WTC11 (cell line): ENCODE results near the gene PI4KA. TPM values are rescaled to one million over a fixed set of nuclear protein-coding genes. Genes with fewer than 3 reads are reported as not detected.
A peak's percentile ranks its signal among the peaks of the same experiment; 100 is the strongest.

Experiments used
- ATAC-seq: fragments of 200-7000 bp; cut with Tn5 transposase; 2 replicates; pipeline ENCODE4 v1.10.0; 2021; ENCODE audit warnings: mild to moderate bottlenecking, moderate library complexity
- CTCF ChIA-PET: fragments of 300-600 bp; sonication (Branson Sonifier 250); formaldehyde crosslinking; loops from one replicate; lab custom pipeline; 2021; ENCODE audit warnings: antibody characterized with exemption; lab: Charles Lee
- POLR2A ChIA-PET: fragments of 350-600 bp; sonication (Branson Sonifier 250); formaldehyde crosslinking; loops from one replicate; lab custom pipeline; 2021; ENCODE audit warnings: antibody characterized with exemption; lab: Charles Lee
- DNase-seq: peaks from one replicate; pipeline ENCODE4 v3.0.0; 2021; ENCODE audit warnings: low spot score
- H3K27ac Mint-ChIP-seq: 2 replicates; pipeline ENCODE4 v1.8.0; 2021; ENCODE audit warnings: mixed read lengths
- H3K27me3 Mint-ChIP-seq: 2 replicates; pipeline ENCODE4 v1.8.0; 2021; ENCODE audit warnings: low read depth, mild to moderate bottlenecking, moderate library complexity, mixed read lengths
- H3K36me3 Mint-ChIP-seq: 2 replicates; pipeline ENCODE4 v1.8.0; 2021; ENCODE audit warnings: mixed read lengths
- H3K4me1 Mint-ChIP-seq: 2 replicates; pipeline ENCODE4 v1.8.0; 2022; ENCODE audit warnings: mixed read lengths
- H3K4me3 Mint-ChIP-seq: 2 replicates; pipeline ENCODE4 v1.8.0; 2021; ENCODE audit warnings: mild to moderate bottlenecking, moderate library complexity, mixed read lengths
- H3K9me3 Mint-ChIP-seq: 2 replicates; pipeline ENCODE4 v1.8.0; 2021; ENCODE audit warnings: mixed read lengths
- AR ChIP-seq: fragments of 250-450 bp; sonication (Bioruptor Pico); IDR thresholded peaks from 2 replicates; pipeline ENCODE4 v1.9.0; 2021; ENCODE audit warnings: mild to moderate bottlenecking
- CREM ChIP-seq: sonication (generic); formaldehyde crosslinking; IDR thresholded peaks from 2 replicates; pipeline ENCODE4 v1.8.1; 2022; ENCODE audit warnings: mild to moderate bottlenecking, missing genetic modification reagents, moderate library complexity
- GRHL2 ChIP-seq: fragments of 250-450 bp; sonication (Bioruptor Pico); IDR thresholded peaks from 2 replicates; pipeline ENCODE4 v1.8.0; 2022; ENCODE audit warnings: mild to moderate bottlenecking, moderate library complexity; ENCODE audit not compliant: insufficient replicate concordance, severe bottlenecking
- MLX ChIP-seq: sonication (generic); formaldehyde crosslinking; IDR thresholded peaks from 2 replicates; pipeline ENCODE4 v1.8.1; 2023; ENCODE audit warnings: mild to moderate bottlenecking, missing genetic modification reagents, moderate library complexity
- NFATC4 ChIP-seq: fragments of 250-450 bp; sonication (Bioruptor Pico); IDR thresholded peaks from 2 replicates; pipeline ENCODE4 v1.9.0; 2021; ENCODE audit warnings: mild to moderate bottlenecking
- NFYB ChIP-seq: sonication (generic); formaldehyde crosslinking; conservative IDR thresholded peaks from 2 replicates; pipeline ENCODE4 v1.8.0; 2022; ENCODE audit warnings: low read depth, missing genetic modification reagents
- PRRX2 ChIP-seq: fragments of 250-450 bp; sonication (Bioruptor Pico); IDR thresholded peaks from 2 replicates; pipeline ENCODE4 v1.8.0; 2021; ENCODE audit warnings: mild to moderate bottlenecking
- SMAD3 ChIP-seq: sonication (generic); formaldehyde crosslinking; IDR thresholded peaks from 2 replicates; pipeline ENCODE4 v1.8.0; 2022; ENCODE audit warnings: missing genetic modification reagents, mild to moderate bottlenecking, borderline replicate concordance
- SP1 ChIP-seq: sonication (generic); formaldehyde crosslinking; conservative IDR thresholded peaks from 2 replicates; pipeline ENCODE4 v1.8.1; 2022; ENCODE audit warnings: missing genetic modification reagents
- TCF7 ChIP-seq: sonication (generic); formaldehyde crosslinking; IDR thresholded peaks from 2 replicates; pipeline ENCODE4 v1.8.0; 2022; ENCODE audit warnings: mild to moderate bottlenecking, low read depth, missing genetic modification reagents, moderate library complexity
- TEAD4 ChIP-seq: sonication (generic); formaldehyde crosslinking; IDR thresholded peaks from 2 replicates; pipeline ENCODE4 v1.8.0; 2022; ENCODE audit warnings: mild to moderate bottlenecking, missing genetic modification reagents
- USF2 ChIP-seq: sonication (generic); formaldehyde crosslinking; IDR thresholded peaks from 2 replicates; pipeline ENCODE4 v1.8.1; 2023; ENCODE audit warnings: mild to moderate bottlenecking, missing genetic modification reagents, moderate library complexity
- ZNF121 ChIP-seq: sonication (generic); formaldehyde crosslinking; IDR thresholded peaks from 2 replicates; pipeline ENCODE4 v1.8.0; 2023; ENCODE audit warnings: missing genetic modification reagents
- ZNF317 ChIP-seq: sonication (generic); formaldehyde crosslinking; IDR thresholded peaks from 2 replicates; pipeline ENCODE4 v1.8.1; 2023; ENCODE audit warnings: low read depth, mild to moderate bottlenecking, moderate library complexity, missing genetic modification reagents, borderline replicate concordance
- ZNF425 ChIP-seq: fragments of 250-450 bp; sonication (Bioruptor Pico); conservative IDR thresholded peaks from 2 replicates; pipeline ENCODE4 v1.9.0; 2021; ENCODE audit warnings: mild to moderate bottlenecking
- ZSCAN18 ChIP-seq: fragments of 250-450 bp; sonication (Bioruptor Pico); IDR thresholded peaks from 2 replicates; pipeline ENCODE4 v2.1.2; 2022; ENCODE audit warnings: mild to moderate bottlenecking, moderate library complexity
- total RNA-seq: library from RNA; stranded (reverse); gene quantifications from 3 replicates; pipeline ENCODE4 v1.2.3, GENCODE V29; 2021

The PI4KA gene
- total RNA-seq, 1 experiment from 2014 or later: 45.5 TPM

- Mint-ChIP-seq H3K27ac (peak overlapping the region; percentile 78), H3K27me3 (no peaks in the 10 kb centered on the region), H3K36me3 (peaks cover 13% of the 10 kb centered on the region), H3K9me3 (no peaks in the 10 kb centered on the region), H3K4me1 (no peaks in the 10 kb centered on the region), H3K4me3 (no peak overlapping the region)
- TF ChIP-seq TCF7: no peak
- TF ChIP-seq NFATC4: no peak
- ATAC-seq (no peak), DNase-seq (no peak)
- POLR2A ChIA-PET: no interaction called here
- CTCF ChIA-PET: interaction anchor here (1.7 kb wide), 1 partner anchor 20 kb away, joined by 7 read pairs; no protein-coding TSS in a partner anchor
Observed at GRCh38 chr22:20764471-20764720, 94.2 kb downstream of the PI4KA start.

GRCh38 chr22:20763630-20764470 is 94.8 kb downstream of the PI4KA start:
- H3K27ac Mint-ChIP-seq: peak overlapping the region; percentile 78; the same call in 1 of the 2 replicates
- no peaks in the 10 kb centered on the region for H3K4me1 Mint-ChIP-seq

GRCh38 chr22:20762233-20762796 is 96.3 kb downstream of the PI4KA start:
- DNase-seq: no peak
- H3K9me3 Mint-ChIP-seq: no peaks in the 10 kb centered on the region
- H3K4me1 Mint-ChIP-seq: no peaks in the 10 kb centered on the region
- no peak overlapping the region for H3K4me3 Mint-ChIP-seq
- ATAC-seq: no peak
- ChIA-PET CTCF (interaction anchor here (0.6 to 2.0 kb wide), 2 partner anchors 22 to 99 kb away, joined by 3 to 6 read pairs; no protein-coding TSS in a partner anchor), POLR2A (no interaction called here)
- peaks cover 16% of the 10 kb centered on the region for H3K36me3 Mint-ChIP-seq
- H3K27me3 Mint-ChIP-seq: no peaks in the 10 kb centered on the region
- no peak overlapping the region for H3K27ac Mint-ChIP-seq
- TF ChIP-seq GRHL2 (CRISPR knock-in tag): no peak
- TF ChIP-seq CREM (CRISPR knock-in tag): no peak
- TF ChIP-seq ZSCAN18 (CRISPR knock-in tag): no peak
- TF ChIP-seq PRRX2: no peak

More at GRCh38 chr22:20763630-20764470, 94.8 kb downstream of the PI4KA start:
- no peak for DNase-seq
- Mint-ChIP-seq H3K36me3 (peaks cover 13% of the 10 kb centered on the region), H3K4me3 (no peak overlapping the region), H3K9me3 (no peaks in the 10 kb centered on the region)
- POLR2A ChIA-PET: no interaction called here
- TF ChIP-seq AR (CRISPR knock-in tag) (no peak), MLX (CRISPR knock-in tag) (no peak), TEAD4 (no peak), ZSCAN18 (CRISPR knock-in tag) (no peak)
- TF ChIP-seq, all 79 proteins: peak for 0
- CTCF ChIA-PET: interaction anchor here (1.7 kb wide), 1 partner anchor 21 kb away, joined by 7 read pairs; no protein-coding TSS in a partner anchor
- H3K27me3 Mint-ChIP-seq: no peaks in the 10 kb centered on the region
- no peak for ATAC-seq

- Mint-ChIP-seq H3K36me3 (peaks cover 16% of the 10 kb centered on the region), H3K4me1 (no peaks in the 10 kb centered on the region), H3K27ac (no peak overlapping the region), H3K9me3 (no peaks in the 10 kb centered on the region), H3K4me3 (no peak overlapping the region), H3K27me3 (no peaks in the 10 kb centered on the region)
- no peak for ATAC-seq
- CTCF ChIA-PET: interaction anchor here (1.0 to 2.0 kb wide), 2 partner anchors 10 to 23 kb away, joined by 3 to 6 read pairs; no protein-coding TSS in a partner anchor
- POLR2A ChIA-PET: interaction anchor here (0.5 kb wide), 1 partner anchor 128 kb away, joined by 5 read pairs; no protein-coding TSS in a partner anchor
- DNase-seq: no peak
- TF ChIP-seq USF2 (no peak), SP1 (CRISPR knock-in tag) (no peak), NFYB (no peak), SMAD3 (CRISPR knock-in tag) (no peak), ZNF121 (CRISPR knock-in tag) (no peak), ZNF317 (no peak), ZNF425 (CRISPR knock-in tag) (no peak)
Observed at GRCh38 chr22:20761536-20761935, 97.1 kb downstream of the PI4KA start.
